Type B pancreatic cell (in vitro differentiated cells): ENCODE data around the gene OR10K2. TPM values are rescaled to one million over a fixed set of nuclear protein-coding genes. Genes with fewer than 3 reads are reported as not detected.

Source experiments
- DNase-seq: peaks from one replicate; pipeline ENCODE4 v3.0.0; 2021; ENCODE audit warnings: mixed read lengths; ENCODE audit not compliant: unreplicated experiment; ENCODE audit errors: extremely low spot score
- H3K27ac Mint-ChIP-seq: 2 replicates; pipeline ENCODE4 v1.8.0; 2021; ENCODE audit warnings: mild to moderate bottlenecking, mixed read lengths
- H3K27me3 Mint-ChIP-seq: 2 replicates; pipeline ENCODE4 v1.8.0; 2021; ENCODE audit warnings: mixed read lengths
- H3K36me3 Mint-ChIP-seq: 2 replicates; pipeline ENCODE4 v1.8.0; 2021; ENCODE audit warnings: mixed read lengths
- H3K4me1 Mint-ChIP-seq: one replicate; pipeline ENCODE4 v1.8.0; 2021; ENCODE audit warnings: mixed read lengths; ENCODE audit not compliant: unreplicated experiment
- H3K4me3 Mint-ChIP-seq: 2 replicates; pipeline ENCODE4 v1.8.0; 2021; ENCODE audit warnings: mild to moderate bottlenecking, mixed read lengths
- H3K9me3 Mint-ChIP-seq: 2 replicates; pipeline ENCODE4 v1.8.0; 2021; ENCODE audit warnings: mixed read lengths
- total RNA-seq: library from RNA; stranded (reverse); gene quantifications from 2 replicates; pipeline ENCODE4 v1.2.1, GENCODE V29; 2021; ENCODE audit warnings: low replicate concordance
- TF ChIP-seq, protein P1 (sequence below): fragments of 200-600 bp; sonication (generic); conservative IDR thresholded peaks from 2 replicates; pipeline ENCODE4 v1.5.0; 2021; ENCODE audit warnings: antibody characterized with exemption, mild to moderate bottlenecking

OR10K2 gene
- total RNA-seq, 1 donor from 2014 or later: not detected

DNA sequence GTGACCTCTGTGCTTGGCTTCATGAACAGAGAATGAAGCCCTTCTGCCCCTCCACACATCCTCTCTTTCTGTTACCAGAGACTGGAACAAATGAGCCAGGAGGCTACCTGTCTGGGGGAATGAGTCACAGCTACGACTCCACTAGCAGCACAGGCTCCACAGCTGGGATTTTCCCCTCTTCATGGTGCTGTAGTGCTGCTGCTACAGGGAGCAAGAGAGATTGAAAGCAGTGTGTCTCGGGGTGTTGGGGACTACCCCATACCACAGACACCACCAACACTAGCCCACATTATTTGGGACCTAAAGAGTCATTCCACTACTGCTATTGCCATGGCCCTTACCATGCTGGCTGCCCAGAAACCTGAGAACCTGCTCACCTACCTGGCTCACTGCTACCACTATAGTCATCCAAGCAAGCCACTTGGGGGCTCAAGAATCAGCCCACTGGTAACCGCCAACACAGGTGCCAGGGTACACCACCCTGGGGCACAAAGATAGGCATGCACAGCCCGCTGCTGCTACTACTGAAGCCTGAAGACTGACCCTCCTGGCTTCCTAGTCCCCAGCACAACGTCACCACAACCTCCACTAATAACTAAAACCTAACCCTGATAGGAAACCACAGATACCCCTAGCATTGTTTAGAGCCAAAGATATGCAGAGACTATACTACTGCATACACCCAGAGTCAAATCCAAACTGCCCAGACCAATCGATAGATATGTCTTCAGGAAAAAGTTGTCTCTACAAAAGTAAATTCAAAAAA is 54.7 kb downstream of the OR10K2 start:
- no peak for DNase-seq
- Mint-ChIP-seq H3K36me3 (no peaks in the 10 kb centered on the region), H3K4me3 (no peak overlapping the region), H3K27ac (no peak overlapping the region), H3K4me1 (no peaks in the 10 kb centered on the region), H3K27me3 (no peaks in the 10 kb centered on the region), H3K9me3 (peaks cover 2% of the 10 kb centered on the region)
- TF ChIP-seq, protein P1, sequence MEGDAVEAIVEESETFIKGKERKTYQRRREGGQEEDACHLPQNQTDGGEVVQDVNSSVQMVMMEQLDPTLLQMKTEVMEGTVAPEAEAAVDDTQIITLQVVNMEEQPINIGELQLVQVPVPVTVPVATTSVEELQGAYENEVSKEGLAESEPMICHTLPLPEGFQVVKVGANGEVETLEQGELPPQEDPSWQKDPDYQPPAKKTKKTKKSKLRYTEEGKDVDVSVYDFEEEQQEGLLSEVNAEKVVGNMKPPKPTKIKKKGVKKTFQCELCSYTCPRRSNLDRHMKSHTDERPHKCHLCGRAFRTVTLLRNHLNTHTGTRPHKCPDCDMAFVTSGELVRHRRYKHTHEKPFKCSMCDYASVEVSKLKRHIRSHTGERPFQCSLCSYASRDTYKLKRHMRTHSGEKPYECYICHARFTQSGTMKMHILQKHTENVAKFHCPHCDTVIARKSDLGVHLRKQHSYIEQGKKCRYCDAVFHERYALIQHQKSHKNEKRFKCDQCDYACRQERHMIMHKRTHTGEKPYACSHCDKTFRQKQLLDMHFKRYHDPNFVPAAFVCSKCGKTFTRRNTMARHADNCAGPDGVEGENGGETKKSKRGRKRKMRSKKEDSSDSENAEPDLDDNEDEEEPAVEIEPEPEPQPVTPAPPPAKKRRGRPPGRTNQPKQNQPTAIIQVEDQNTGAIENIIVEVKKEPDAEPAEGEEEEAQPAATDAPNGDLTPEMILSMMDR: no peak

Other genes with a start within 250 kb of the OR10K2 start
- gene CD1D, start 245.3 kb downstream of the OR10K2 start, total RNA-seq: 0.24 and 0.29 TPM in 2 replicates
- gene CD1A, start 171.8 kb downstream of the OR10K2 start, total RNA-seq: not detected in 2 replicates
- not detected in 2 replicates for gene CD1C, start 136.3 kb downstream of the OR10K2 start, total RNA-seq
- not detected in 2 replicates for gene CD1B, start 94.7 kb downstream of the OR10K2 start, total RNA-seq
- not detected in 2 replicates for gene CD1E, start 72.3 kb downstream of the OR10K2 start, total RNA-seq
- gene OR10T2, start 26.8 kb downstream of the OR10K2 start, total RNA-seq: not detected in 2 replicates
- gene OR10K1, start 35.6 kb upstream of the OR10K2 start, total RNA-seq: not detected in 2 replicates
- not detected in 2 replicates for gene OR10R2, start 46.0 kb upstream of the OR10K2 start, total RNA-seq
- not detected in 2 replicates for gene OR6Y1, start 128.2 kb upstream of the OR10K2 start, total RNA-seq
- not detected in 2 replicates for gene OR6P1, start 144.3 kb upstream of the OR10K2 start, total RNA-seq
- not detected in 2 replicates for gene OR10X1, start 153.7 kb upstream of the OR10K2 start, total RNA-seq
- gene OR10Z1, start 179.0 kb upstream of the OR10K2 start, total RNA-seq: not detected in 2 replicates